H1 (cell line): ENCODE results near the gene PDE1C. TPM values are rescaled to one million over a fixed set of nuclear protein-coding genes. Genes with fewer than 3 reads are reported as not detected.

Experiments used
- CTCF ChIA-PET: fragments of 300-600 bp; sonication (Branson Sonifier 250); formaldehyde crosslinking; loops from one replicate; lab custom pipeline; 2021; ENCODE audit not compliant: partially characterized antibody; lab: Charles Lee
- POLR2A ChIA-PET: fragments of 300-600 bp; sonication (Branson Sonifier 250); formaldehyde crosslinking; loops from one replicate; lab custom pipeline; 2021; ENCODE audit warnings: inconsistent platforms; ENCODE audit not compliant: partially characterized antibody; lab: Charles Lee
- DNase-seq, 2 experiments: peaks; one replicate each; pipeline versions ENCODE4 v3.0.0 to v3.0.0-alpha.2; 2010 to 2022; ENCODE audit warnings: low spot score in 2 of 2, low read depth in 1 of 2, mixed read lengths in 1 of 2
- FAIRE-seq: peaks from 2 replicates; lab custom pipeline; 2011; peaks lifted over from hg19 to GRCh38; lab: Jason Lieb, UNC
- H2AFZ ChIP-seq: 2 replicates; pipeline ENCODE4 v1.8.1; 2012; ENCODE audit warnings: low read length, inconsistent platforms
- H2AK5ac ChIP-seq: 2 replicates; pipeline ENCODE4 v1.6.1; 2013; ENCODE audit warnings: low read depth, low read length
- H2BK120ac ChIP-seq: replicated peaks from 2 replicates; pipeline ENCODE3; 2013; ENCODE audit warnings: low read depth, low read length, inconsistent platforms
- H2BK12ac ChIP-seq: 2 replicates; pipeline ENCODE4 v1.6.1; 2013; ENCODE audit warnings: low read depth, low read length
- H2BK15ac ChIP-seq: 2 replicates; pipeline ENCODE4 v1.6.1; 2013; ENCODE audit warnings: low read length
- H2BK20ac ChIP-seq: 2 replicates; pipeline ENCODE4 v1.6.1; 2013; ENCODE audit warnings: low read length
- H2BK5ac ChIP-seq: 2 replicates; pipeline ENCODE4 v1.6.1; 2013; ENCODE audit warnings: low read depth, low read length
- H3K14ac ChIP-seq: 2 replicates; pipeline ENCODE4 v1.6.1; 2013; ENCODE audit warnings: inconsistent platforms; ENCODE audit not compliant: insufficient read length
- H3K18ac ChIP-seq: 2 replicates; pipeline ENCODE4 v1.6.1; 2013; ENCODE audit warnings: low read length; ENCODE audit errors: extremely low read depth
- H3K23ac ChIP-seq: 2 replicates; pipeline ENCODE4 v1.6.1; 2013; ENCODE audit warnings: inconsistent platforms; ENCODE audit not compliant: insufficient read length
- H3K23me2 ChIP-seq: 2 replicates; pipeline ENCODE4 v1.6.1; 2013; ENCODE audit warnings: low read depth, low read length
- H3K27ac ChIP-seq: 2 replicates; pipeline ENCODE4 v1.6.1; 2011; ENCODE audit warnings: low read depth, low read length, inconsistent platforms
- H3K27me3 ChIP-seq, 4 experiments: replicated peaks in 1 of 4; 1 replicate in 1 of 4; 2 replicates in 3 of 4; pipeline versions ENCODE4 v1.6.1 to v1.8.1; 2011 to 2013; ENCODE audit warnings: low read length in 3 of 4, mild to moderate bottlenecking in 3 of 4, inconsistent platforms in 2 of 4, mixed read lengths in 2 of 4, moderate library complexity in 1 of 4; ENCODE audit not compliant: control insufficient read depth in 3 of 4, insufficient read depth in 3 of 4; ENCODE audit errors: extremely low read depth in 1 of 4
- H3K36me3 ChIP-seq, 4 experiments: 2 replicates each; pipeline versions ENCODE4 v1.6.1 to v1.8.1; 2011 to 2013; ENCODE audit warnings: mild to moderate bottlenecking in 4 of 4, low read length in 3 of 4, moderate library complexity in 2 of 4, control low read depth in 1 of 4, inconsistent platforms in 1 of 4; ENCODE audit not compliant: insufficient read depth in 4 of 4, control insufficient read depth in 2 of 4
- H3K4ac ChIP-seq: replicated peaks from 2 replicates; pipeline ENCODE3; 2013; ENCODE audit warnings: low read length, low read depth, mixed read lengths, inconsistent platforms; ENCODE audit not compliant: insufficient read length
- H3K4me1 ChIP-seq, 4 experiments: replicated peaks in 1 of 4; 1 replicate in 1 of 4; 2 replicates in 3 of 4; pipeline versions ENCODE4 v1.6.1 to v1.8.1; 2011 to 2013; ENCODE audit warnings: low read length in 3 of 4, inconsistent platforms in 2 of 4, mixed read lengths in 1 of 4; ENCODE audit not compliant: insufficient read depth in 4 of 4, control insufficient read depth in 3 of 4
- H3K4me2 ChIP-seq, 2 experiments: 2 replicates each; pipeline versions ENCODE4 v1.6.1 to v1.8.1; 2011 to 2013; ENCODE audit warnings: low read depth in 2 of 2, low read length in 2 of 2, control low read depth in 1 of 2, inconsistent platforms in 1 of 2, mild to moderate bottlenecking in 1 of 2; ENCODE audit not compliant: insufficient read depth in 1 of 2
- H3K4me3 ChIP-seq, 4 experiments: fragments of 200-600, 300-600 bp in 1 of 4; sonication (generic), shearing (Covaris generic), sonication (Bioruptor Twin) in 1 of 4; 2 replicates each; pipeline versions ENCODE4 v1.5.1 to v1.8.1; 2011 to 2016; ENCODE audit warnings: low read length in 4 of 4, low read depth in 3 of 4, control low read depth in 2 of 4, inconsistent platforms in 2 of 4, mild to moderate bottlenecking in 2 of 4, mixed read lengths in 1 of 4, moderate library complexity in 1 of 4; ENCODE audit not compliant: insufficient read depth in 2 of 4; ENCODE audit errors: extremely low read depth in 1 of 4
- H3K56ac ChIP-seq: replicated peaks from 2 replicates; pipeline ENCODE3; 2013; ENCODE audit warnings: low read depth, mild to moderate bottlenecking, mixed read lengths, low read length, inconsistent platforms; ENCODE audit not compliant: insufficient read length
- H3K79me1 ChIP-seq: 2 replicates; pipeline ENCODE4 v1.6.1; 2013; ENCODE audit warnings: low read depth, low read length, control low read depth
- H3K79me2 ChIP-seq, 2 experiments: 2 replicates each; pipeline versions ENCODE4 v1.6.1 to v1.8.1; 2012 to 2013; ENCODE audit warnings: low read length in 2 of 2, mild to moderate bottlenecking in 2 of 2, inconsistent platforms in 1 of 2; ENCODE audit not compliant: insufficient read depth in 2 of 2, control insufficient read depth in 1 of 2
- H3K9ac ChIP-seq, 4 experiments: replicated peaks in 1 of 4; 1 replicate in 1 of 4; 2 replicates in 3 of 4; pipeline versions ENCODE4 v1.6.1 to v1.8.1; 2011 to 2013; ENCODE audit warnings: low read depth in 3 of 4, low read length in 3 of 4, control low read depth in 2 of 4, mild to moderate bottlenecking in 2 of 4, moderate library complexity in 2 of 4, inconsistent platforms in 1 of 4; ENCODE audit errors: extremely low read depth in 1 of 4
- H3K9me3 ChIP-seq, 2 experiments: 2 replicates each; pipeline versions ENCODE4 v1.6.1 to v1.8.1; 2012 to 2013; ENCODE audit warnings: mild to moderate bottlenecking in 2 of 2, moderate library complexity in 2 of 2, control low read depth in 1 of 2, inconsistent platforms in 1 of 2, low read depth in 1 of 2, low read length in 1 of 2, mixed read lengths in 1 of 2; ENCODE audit not compliant: insufficient read depth in 2 of 2
- H4K20me1 ChIP-seq, 2 experiments: replicated peaks in 1 of 2; 2 replicates each; pipeline versions ENCODE3 to v1.8.1; 2011 to 2013; ENCODE audit warnings: inconsistent platforms in 2 of 2, low read length in 2 of 2, mild to moderate bottlenecking in 1 of 2; ENCODE audit not compliant: insufficient read depth in 2 of 2, control insufficient read depth in 1 of 2
- H4K5ac ChIP-seq: 2 replicates; pipeline ENCODE4 v1.6.1; 2013; ENCODE audit warnings: low read length, low read depth, mixed read lengths, inconsistent platforms; ENCODE audit not compliant: insufficient read length
- H4K8ac ChIP-seq: 2 replicates; pipeline ENCODE4 v1.8.0; 2013; ENCODE audit warnings: mild to moderate bottlenecking, moderate library complexity, low read length, inconsistent platforms; ENCODE audit not compliant: insufficient read depth; ENCODE audit errors: extremely low read depth
- H4K91ac ChIP-seq: replicated peaks from 2 replicates; pipeline ENCODE3; 2013; ENCODE audit warnings: low read length, mixed read lengths, inconsistent platforms; ENCODE audit not compliant: insufficient read length
- KDM1A ChIP-seq: fragments of 200-600, 300-600 bp; sonication (generic); IDR thresholded peaks from 2 replicates; pipeline ENCODE4 v1.7.1; 2016; ENCODE audit warnings: mild to moderate bottlenecking, low read length, borderline replicate concordance
- KDM4A ChIP-seq: IDR thresholded peaks from one replicate; pipeline ENCODE4 v1.7.1; 2012; ENCODE audit warnings: low read depth, mild to moderate bottlenecking, moderate library complexity, low read length, inconsistent platforms; ENCODE audit not compliant: severe bottlenecking
- WGBS, 2 experiments: shearing (Covaris generic) in 1 of 2; methylation state at CpG; one replicate each; pipeline versions ENCODE4 v1.1.6 to v1.1.7; 2013 to 2015; ENCODE audit warnings: low lambda C conversion rate in 2 of 2, mixed read lengths in 2 of 2, inconsistent platforms in 1 of 2, low coverage in 1 of 2, missing lambda C conversion rate in 1 of 2; ENCODE audit not compliant: insufficient replicate concordance in 2 of 2, insufficient coverage in 1 of 2, insufficient read length in 1 of 2; ENCODE audit errors: extremely low coverage in 1 of 2, missing lambda C conversion rate in 1 of 2; 5-methylcytosine and 5-hydroxymethylcytosine counted together
- polyA plus RNA-seq, 7 experiments: library from polyadenylated mRNA; depleted of rRNA in 3 of 7; stranded (reverse) in 5 of 7; unstranded in 2 of 7; fragments of >200 nt in 5 of 7; fragments of 200-250 nt in 2 of 7; gene quantifications; 1 replicate in 5 of 7; 2 replicates in 1 of 7; 4 replicates in 1 of 7; pipeline versions ENCODE4 v1.2.1 to v1.2.3, GENCODE V29; 2011 to 2013; ENCODE audit warnings: missing spikeins in 2 of 7, mixed read lengths in 2 of 7
- total RNA-seq: library from RNA; stranded (reverse); fragmentation: NEBNext Ultra II Directional; extraction: Animal tissue kit (Norgen Biotek cat#: 25700); gene quantifications from 2 replicates; pipeline ENCODE4 v1.2.1, GENCODE V29; 2021

The PDE1C gene
- total and polyA plus RNA-seq, 2 of the 8 experiments (the other 6 are each of a cell fraction or from before 2014, with no cell fraction given): 0.11 to 1.1 TPM

DNA sequence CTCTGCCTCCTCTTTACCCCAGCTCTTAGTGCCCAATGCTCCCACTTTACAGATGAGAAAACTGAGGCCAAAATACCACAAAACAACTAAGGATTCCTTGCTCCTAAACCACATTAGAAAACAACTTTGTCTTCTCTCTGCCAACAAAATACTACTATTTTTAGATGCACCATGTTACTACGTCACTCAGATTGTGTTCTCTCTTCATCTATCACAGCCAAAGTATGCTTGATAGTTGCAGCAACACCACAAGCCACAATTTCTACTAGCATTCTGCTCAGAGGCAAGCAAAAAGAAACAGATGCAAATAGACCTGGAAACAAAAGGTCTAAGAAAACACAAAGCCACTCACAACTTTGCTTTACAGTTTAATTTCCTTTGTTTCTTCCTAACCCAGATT is 3.3 kb upstream of the PDE1C start:
- no peak for FAIRE-seq
- H3K18ac ChIP-seq: no peak overlapping the region
- H3K23me2 ChIP-seq: peaks cover 10% of the 10 kb centered on the region; the same call in 1 of the 2 replicates
- no peaks in the 10 kb centered on the region; a peak in 1 of 7 replicates for H3K4me1 ChIP-seq
- no peak overlapping the region for H3K4me3 ChIP-seq
- no peak overlapping the region for H2BK12ac ChIP-seq
- no peak overlapping the region for H3K23ac ChIP-seq
- H2AFZ ChIP-seq: no peak overlapping the region
- TF ChIP-seq KDM1A (peak; percentile 38; the same call in 1 of the 2 replicates), KDM4A (no peak)
- H3K4ac ChIP-seq: no peak overlapping the region
- no peak overlapping the region for H4K5ac ChIP-seq
- H4K20me1 ChIP-seq: no peaks in the 10 kb centered on the region
- H3K14ac ChIP-seq: no peak overlapping the region
- H2BK5ac ChIP-seq: no peak overlapping the region
- H3K56ac ChIP-seq: no peak overlapping the region
- DNase-seq: no peak
- H3K9ac ChIP-seq: no peak overlapping the region
- H4K8ac ChIP-seq: no peak overlapping the region
- H3K79me1 ChIP-seq: no peaks in the 10 kb centered on the region
- no peak overlapping the region for H3K4me2 ChIP-seq
- no peaks in the 10 kb centered on the region for H3K9me3 ChIP-seq
- no peak overlapping the region for H4K91ac ChIP-seq
- no peak overlapping the region for H2BK15ac ChIP-seq
- peaks cover 28 to 39% (median 39%) of the 10 kb centered on the region in 4 experiments for H3K27me3 ChIP-seq
- no peak overlapping the region for H2BK120ac ChIP-seq
- no peaks in the 10 kb centered on the region for H3K36me3 ChIP-seq
- no peak overlapping the region for H3K27ac ChIP-seq
- POLR2A ChIA-PET: no interaction called here
- WGBS, 2 experiments: 96% methylated on average over 1 of the region's 1 CpG; no CpG with 5 or more reads in 1 of the 2 experiments
- H3K79me2 ChIP-seq: no peaks in the 10 kb centered on the region
- CTCF ChIA-PET: interaction anchor here (1.0 kb wide), 1 partner anchor 29 kb away, joined by 3 read pairs; no protein-coding TSS in a partner anchor
- H2BK20ac ChIP-seq: no peak overlapping the region
- H2AK5ac ChIP-seq: no peak overlapping the region
